Endothelial cell of umbilical vein (primary cell): ENCODE data around the gene CENPA. TPM values are rescaled to one million over a fixed set of nuclear protein-coding genes. Genes with fewer than 3 reads are reported as not detected.

ENCODE experiments used
- BruUV-seq: library from RNA; stranded (reverse); fragments of 400-500 nt; replicated peaks from 2 replicates; lab custom pipeline; 2021; lab: Mats Ljungman, UMichigan
- CTCF ChIA-PET: fragments of 300-600, 350-600 bp; sonication (Branson Sonifier 250); formaldehyde crosslinking; loops from one replicate; lab custom pipeline; 2021; ENCODE audit warnings: antibody characterized with exemption, inconsistent platforms; lab: Charles Lee
- POLR2A ChIA-PET: fragments of 300-600, 350-600 bp; sonication (Branson Sonifier 250); formaldehyde crosslinking; loops from one replicate; lab custom pipeline; 2021; ENCODE audit warnings: antibody characterized with exemption, inconsistent platforms; lab: Charles Lee
- DNase-seq: peaks from one replicate; pipeline ENCODE4 v3.0.0-alpha.2; 2011; ENCODE audit warnings: low read depth, low spot score
- FAIRE-seq: peaks from 2 replicates; lab custom pipeline; 2011; peaks lifted over from hg19 to GRCh38; lab: Jason Lieb, UNC
- H2AFZ ChIP-seq: 2 replicates; pipeline ENCODE4 v1.6.0; 2012; ENCODE audit warnings: low read depth, low read length, control low read depth, inconsistent platforms
- H3K27ac ChIP-seq: 2 replicates; pipeline ENCODE4 v1.5.1; 2011; ENCODE audit warnings: low read depth, mild to moderate bottlenecking, control low read depth, low read length, moderate library complexity; ENCODE audit not compliant: insufficient read depth
- H3K27me3 ChIP-seq, 2 experiments: 2 replicates each; pipeline versions ENCODE4 v1.6.0 to v1.6.1; 2011; ENCODE audit warnings: low read length in 2 of 2, mixed read lengths in 1 of 2; ENCODE audit not compliant: control insufficient read depth in 2 of 2, insufficient read depth in 2 of 2
- H3K36me3 ChIP-seq, 2 experiments: 2 replicates in 1 of 2; 3 replicates in 1 of 2; pipeline ENCODE4 v1.5.1; 2011; ENCODE audit warnings: low read length in 2 of 2, mild to moderate bottlenecking in 1 of 2, moderate library complexity in 1 of 2; ENCODE audit not compliant: control insufficient read depth in 2 of 2, insufficient read depth in 2 of 2; ENCODE audit errors: extremely low read depth in 1 of 2
- H3K4me1 ChIP-seq: 3 replicates; pipeline ENCODE4 v1.5.1; 2011; ENCODE audit warnings: mild to moderate bottlenecking, low read length; ENCODE audit not compliant: control insufficient read depth, insufficient read depth; ENCODE audit errors: extremely low read depth
- H3K4me2 ChIP-seq: 2 replicates; pipeline ENCODE4 v1.6.1; 2011; ENCODE audit warnings: low read length, control low read depth, mixed read lengths; ENCODE audit not compliant: insufficient read depth
- H3K4me3 ChIP-seq, 3 experiments: fragments of 200-600 bp in 1 of 3; sonication (generic), shearing (Covaris generic) in 1 of 3; replicated peaks in 1 of 3; 2 replicates each; pipeline ENCODE4 v1.5.1; 2011 to 2016; ENCODE audit warnings: control low read depth in 3 of 3, low read length in 3 of 3, mild to moderate bottlenecking in 2 of 3, inconsistent platforms in 1 of 3, low read depth in 1 of 3, moderate library complexity in 1 of 3; ENCODE audit not compliant: insufficient read depth in 1 of 3
- H3K79me2 ChIP-seq: 2 replicates; pipeline ENCODE4 v1.6.0; 2012; ENCODE audit warnings: low read length, inconsistent platforms; ENCODE audit not compliant: control insufficient read depth, insufficient read depth
- H3K9ac ChIP-seq: replicated peaks from 2 replicates; pipeline ENCODE3; 2011; ENCODE audit warnings: low read length, control low read depth; ENCODE audit not compliant: insufficient read depth; ENCODE audit errors: extremely low read depth
- H3K9me1 ChIP-seq: replicated peaks from 3 replicates; pipeline ENCODE4 v1.6.0; 2011; ENCODE audit warnings: mild to moderate bottlenecking, low read length; ENCODE audit not compliant: control insufficient read depth, insufficient read depth; ENCODE audit errors: extremely low read depth
- H3K9me3 ChIP-seq: replicated peaks from 2 replicates; pipeline ENCODE4 v1.5.1; 2012; ENCODE audit warnings: low read length, inconsistent platforms; ENCODE audit not compliant: control insufficient read depth, insufficient read depth
- H4K20me1 ChIP-seq: replicated peaks from 2 replicates; pipeline ENCODE3; 2011; ENCODE audit warnings: mild to moderate bottlenecking, low read length; ENCODE audit not compliant: control insufficient read depth, insufficient read depth; ENCODE audit errors: extremely low read depth
- EZH2 ChIP-seq: IDR thresholded peaks from 2 replicates; pipeline ENCODE4 v1.6.1; 2012; ENCODE audit warnings: borderline replicate concordance, low read depth, mild to moderate bottlenecking, moderate library complexity, low read length, inconsistent platforms; ENCODE audit not compliant: severe bottlenecking
- FOS ChIP-seq: IDR thresholded peaks from 2 replicates; pipeline ENCODE4 v1.6.1; 2011; ENCODE audit warnings: mild to moderate bottlenecking, low read length, moderate library complexity, borderline replicate concordance; ENCODE audit not compliant: insufficient read depth
- GATA2 ChIP-seq: IDR thresholded peaks from 2 replicates; pipeline ENCODE4 v1.7.0; 2011; ENCODE audit warnings: low read depth, mild to moderate bottlenecking, moderate library complexity, mixed read lengths, low read length; ENCODE audit not compliant: insufficient read length, insufficient read depth
- JUN ChIP-seq: IDR thresholded peaks from 2 replicates; pipeline ENCODE4 v1.6.1; 2011; ENCODE audit warnings: borderline replicate concordance, low read depth; ENCODE audit not compliant: insufficient read length, insufficient read depth
- MYC ChIP-seq: IDR thresholded peaks from one replicate; pipeline ENCODE4 v1.6.1; 2011; ENCODE audit warnings: mild to moderate bottlenecking, low read depth, low read length
- POLR2A ChIP-seq: IDR thresholded peaks from 2 replicates; pipeline ENCODE4 v1.6.1; 2012; ENCODE audit warnings: low read depth, mild to moderate bottlenecking, control low read depth, low read length
- POLR2AphosphoS5 ChIP-seq: IDR thresholded peaks from 2 replicates; pipeline ENCODE4 v1.6.1; 2012; ENCODE audit warnings: low read depth, mild to moderate bottlenecking, control low read depth, low read length, moderate library complexity; ENCODE audit not compliant: insufficient read depth
- dilution Hi-C: fragments of 300-500 bp; cut with MboI; formaldehyde crosslinking; loops from one replicate; pipeline ENCODE4 v1.15.0; 2019; ENCODE audit warnings: low sequenced_read_pairs; ENCODE audit not compliant: extremely low pct_ligation_motif_present
- intact Hi-C: fragments of 100-400 bp; cut with micrococcal nuclease; formaldehyde crosslinking; loops from one replicate; pipeline ENCODE4 v1.10.0; 2022
- polyA plus RNA-seq, 4 experiments: library from polyadenylated mRNA; depleted of rRNA in 3 of 4; stranded (reverse) in 3 of 4; unstranded in 1 of 4; fragments of >200 nt; gene quantifications; 2 replicates each; pipeline versions ENCODE4 v1.2.1 to v1.2.3, GENCODE V29; 2011 to 2012; ENCODE audit warnings: missing spikeins in 1 of 4
- total RNA-seq: library from RNA; stranded (reverse); gene quantifications from 2 replicates; pipeline ENCODE4 v1.2.3, GENCODE V29; 2021
- TF ChIP-seq, protein P1 (sequence below), 2 donors: IDR thresholded peaks; 1 replicate in 1 of 2; 2 replicates in 1 of 2; pipeline ENCODE4 v1.5.1; 2011; ENCODE audit warnings: low read length in 2 of 2, mild to moderate bottlenecking in 2 of 2, moderate library complexity in 2 of 2, control low read depth in 1 of 2, inconsistent platforms in 1 of 2, low read depth in 1 of 2; ENCODE audit not compliant: insufficient read depth in 1 of 2; ENCODE audit errors: extremely low read depth in 1 of 2
- TF ChIP-seq, protein P2 (sequence below): IDR thresholded peaks from 2 replicates; pipeline ENCODE4 v1.6.1; 2011; ENCODE audit not compliant: insufficient read depth, insufficient read length

Gene CENPA
- total and polyA plus RNA-seq, 2 donors (not counting 3 experiments of a cell fraction or from before 2014, with no cell fraction given) = 22.0 to 33.1 TPM

DNA sequence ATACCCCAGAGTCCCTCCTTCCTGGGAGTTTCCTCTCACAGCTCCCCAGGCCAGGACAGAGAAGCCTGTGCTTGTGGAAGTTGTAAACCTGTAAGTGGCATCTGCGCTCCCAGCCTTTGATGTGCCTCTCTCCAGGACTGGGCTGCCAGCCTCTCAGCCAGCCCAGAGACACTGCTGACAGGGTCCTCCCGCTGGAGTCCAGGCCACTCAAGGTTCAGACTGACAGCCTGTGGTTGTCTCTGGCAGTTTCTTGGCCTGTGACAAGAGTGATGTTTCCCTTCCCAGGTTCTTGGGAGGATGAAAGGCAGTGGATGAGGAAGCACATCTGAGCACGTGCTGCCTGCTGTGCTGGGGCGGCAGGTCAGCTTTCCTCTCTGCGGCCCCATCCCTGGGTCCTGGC, 18.7 kb upstream of the CENPA start:
- intact Hi-C loops (no loop called here), dilution Hi-C loops (no loop called here)
- DNase-seq = no peak
- Histone ChIP-seq H4K20me1 (no peaks in the 10 kb centered on the region), H3K9me1 (no peaks in the 10 kb centered on the region), H2AFZ (no peak overlapping the region), H3K4me3 (no peak overlapping the region), H3K9me3 (no peaks in the 10 kb centered on the region), H3K4me1 (peaks cover 20% of the 10 kb centered on the region), H3K27me3 (no peaks in the 10 kb centered on the region), H3K4me2 (no peak overlapping the region), H3K9ac (no peak overlapping the region), H3K79me2 (peaks cover 67% of the 10 kb centered on the region), H3K27ac (no peak overlapping the region), H3K36me3 (peaks cover 0 to 2% of the 10 kb centered on the region in 2 experiments)
- ChIA-PET CTCF (no interaction called here), POLR2A (no interaction called here)
- no TSS peak for BruUV-seq
- FAIRE-seq = no peak
- TF ChIP-seq, protein P1, sequence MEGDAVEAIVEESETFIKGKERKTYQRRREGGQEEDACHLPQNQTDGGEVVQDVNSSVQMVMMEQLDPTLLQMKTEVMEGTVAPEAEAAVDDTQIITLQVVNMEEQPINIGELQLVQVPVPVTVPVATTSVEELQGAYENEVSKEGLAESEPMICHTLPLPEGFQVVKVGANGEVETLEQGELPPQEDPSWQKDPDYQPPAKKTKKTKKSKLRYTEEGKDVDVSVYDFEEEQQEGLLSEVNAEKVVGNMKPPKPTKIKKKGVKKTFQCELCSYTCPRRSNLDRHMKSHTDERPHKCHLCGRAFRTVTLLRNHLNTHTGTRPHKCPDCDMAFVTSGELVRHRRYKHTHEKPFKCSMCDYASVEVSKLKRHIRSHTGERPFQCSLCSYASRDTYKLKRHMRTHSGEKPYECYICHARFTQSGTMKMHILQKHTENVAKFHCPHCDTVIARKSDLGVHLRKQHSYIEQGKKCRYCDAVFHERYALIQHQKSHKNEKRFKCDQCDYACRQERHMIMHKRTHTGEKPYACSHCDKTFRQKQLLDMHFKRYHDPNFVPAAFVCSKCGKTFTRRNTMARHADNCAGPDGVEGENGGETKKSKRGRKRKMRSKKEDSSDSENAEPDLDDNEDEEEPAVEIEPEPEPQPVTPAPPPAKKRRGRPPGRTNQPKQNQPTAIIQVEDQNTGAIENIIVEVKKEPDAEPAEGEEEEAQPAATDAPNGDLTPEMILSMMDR (IDR thresholded peaks at IDR 0.05; ENCODE audit: extremely low read depth in 1 of 2, insufficient read depth in 1 of 2, low read depth in 1 of 2, low read length in 2 of 2) = no peak

DNA sequence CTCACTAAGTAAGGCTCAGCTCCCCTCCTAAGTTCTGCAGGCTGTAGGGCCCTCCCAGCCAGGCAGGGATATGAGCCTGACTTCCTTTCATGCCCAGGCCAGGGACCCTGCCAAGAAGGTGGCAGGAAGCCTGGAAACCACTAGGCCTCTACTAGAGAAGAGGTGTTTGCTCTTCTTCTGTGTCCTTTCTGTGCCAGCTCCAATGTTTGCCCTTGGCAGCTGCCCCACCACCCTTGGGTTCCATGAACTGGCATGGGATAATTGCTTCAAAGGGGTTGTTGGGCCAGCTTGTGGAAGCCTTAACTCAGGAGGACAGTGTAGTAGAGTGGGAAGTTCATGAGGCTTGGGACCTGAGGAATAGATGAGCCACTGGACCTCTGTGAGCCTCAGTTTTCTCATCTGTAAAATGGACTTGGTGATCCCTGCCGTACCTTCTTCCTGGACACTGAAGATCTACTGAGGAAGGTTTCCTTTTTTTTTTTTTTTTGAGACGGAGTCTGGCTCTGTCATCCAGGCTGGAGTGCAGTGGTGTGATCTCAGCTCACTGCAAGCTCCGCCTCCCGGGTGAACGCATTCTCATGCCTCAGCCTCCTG, 17.9 kb upstream of the CENPA start:
- H2AFZ ChIP-seq = no peak overlapping the region
- no peaks in the 10 kb centered on the region for H3K9me3 ChIP-seq
- ChIA-PET CTCF (no interaction called here), POLR2A (interaction anchor here (1.1 kb wide), 1 partner anchor 9 kb away, joined by 3 read pairs; no protein-coding TSS in a partner anchor)
- H3K4me1 ChIP-seq = peaks cover 25% of the 10 kb centered on the region
- no peak overlapping the region for H3K4me2 ChIP-seq
- H3K79me2 ChIP-seq = peaks cover 70% of the 10 kb centered on the region
- no peaks in the 10 kb centered on the region for H3K9me1 ChIP-seq
- no TSS peak for BruUV-seq
- no peak overlapping the region for H3K27ac ChIP-seq
- dilution Hi-C loops = no loop called here
- no peak for TF ChIP-seq GATA2
- TF ChIP-seq MYC = no peak
- no peak for TF ChIP-seq POLR2AphosphoS5
- TF ChIP-seq JUN = no peak
- TF ChIP-seq, protein P1 (IDR thresholded peaks at IDR 0.05; ENCODE audit: extremely low read depth in 1 of 2, insufficient read depth in 1 of 2, low read depth in 1 of 2, low read length in 2 of 2) = no peak
- TF ChIP-seq POLR2A = no peak
- TF ChIP-seq, protein P2, sequence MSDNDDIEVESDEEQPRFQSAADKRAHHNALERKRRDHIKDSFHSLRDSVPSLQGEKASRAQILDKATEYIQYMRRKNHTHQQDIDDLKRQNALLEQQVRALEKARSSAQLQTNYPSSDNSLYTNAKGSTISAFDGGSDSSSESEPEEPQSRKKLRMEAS = no peak
- no peak for TF ChIP-seq EZH2
- no peak for TF ChIP-seq FOS
- H3K27me3 ChIP-seq = no peaks in the 10 kb centered on the region
- FAIRE-seq (no peak), DNase-seq (no peak)
- H3K36me3 ChIP-seq = peaks cover 0 to 2% of the 10 kb centered on the region in 2 experiments
- H3K9ac ChIP-seq = no peak overlapping the region
- no peaks in the 10 kb centered on the region for H4K20me1 ChIP-seq
- intact Hi-C loops = no loop called here
- no peak overlapping the region for H3K4me3 ChIP-seq
